SK-N-MC (cell line): ENCODE results near the gene SERPING1.

Experiments
- FOXP2 ChIP-seq: optimal IDR thresholded peaks from 2 replicates; pipeline ENCODE3; 2011; ENCODE audit warnings: mild to moderate bottlenecking, moderate library complexity; ENCODE audit not compliant: insufficient read depth; ENCODE audit errors: extremely low read length, control extremely low read depth
- POLR2AphosphoS5 ChIP-seq: IDR thresholded peaks from 2 replicates; pipeline ENCODE4 v1.6.1; 2012; ENCODE audit warnings: mild to moderate bottlenecking, low read depth, low read length, borderline replicate concordance

DNA sequence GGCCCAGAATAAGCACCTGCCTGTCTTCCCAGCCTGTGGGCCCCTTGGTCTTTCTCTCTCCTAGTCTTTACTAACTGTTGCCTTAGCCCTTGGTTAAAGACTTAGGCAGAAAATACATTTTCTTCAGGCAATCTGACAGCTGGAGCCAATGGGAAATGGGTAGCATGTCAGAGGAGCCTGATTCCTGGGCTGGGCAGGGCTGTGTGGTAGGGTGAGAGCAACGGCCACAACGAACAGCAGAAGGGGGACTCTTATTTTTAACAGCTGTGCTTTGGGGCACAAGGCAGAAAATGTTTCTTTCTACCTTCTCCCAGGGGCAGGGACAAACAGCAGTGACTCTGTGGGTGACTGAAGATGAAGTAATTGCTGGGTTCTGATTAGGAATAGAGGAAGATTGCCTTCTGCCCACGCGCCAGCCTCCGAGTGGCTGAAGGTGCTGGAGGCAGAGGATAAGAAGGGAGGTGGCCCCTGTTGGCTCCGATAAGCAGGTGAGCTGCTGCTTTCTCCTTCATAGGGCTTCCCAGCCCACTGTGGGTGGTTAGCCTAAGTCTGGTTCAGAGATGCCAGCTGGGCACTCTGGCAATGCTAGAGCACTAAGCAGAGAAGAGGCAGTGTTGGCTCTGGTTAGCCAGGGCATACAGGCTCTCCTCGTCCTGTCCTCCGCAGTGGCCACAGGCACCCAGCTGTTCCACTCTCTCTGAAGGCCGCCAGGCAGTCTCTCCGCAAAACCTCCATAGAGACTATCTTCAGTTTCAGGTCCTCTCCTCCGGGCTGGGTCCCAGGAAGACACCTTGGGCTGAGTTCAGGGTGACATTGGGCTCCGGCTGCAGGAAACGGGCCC is 50.7 kb downstream of the SERPING1 start:
- TF ChIP-seq POLR2AphosphoS5 (no peak; the same call in 1 of the 2 replicates), FOXP2 (no peak)
